GM19324 (cell line): ENCODE results near the gene MED12.

ENCODE experiments used
- ATAC-seq: cut with Tn5 transposase; IDR thresholded peaks from one replicate; pipeline ENCODE4 v1.9.1; 2021; ENCODE audit warnings: mild to moderate bottlenecking, moderate library complexity; ENCODE audit not compliant: unreplicated experiment, low FRiP score

Gene MED12

GRCh38 chrX:71106427-71106826, 12.0 kb upstream of the MED12 start, which contains the start of gene CXorf65:
Gene CXorf65 (minus strand): TSS chrX:71106740. CDS start chrX:71106556, 184 bp downstream.
- ATAC-seq: no peak

GRCh38 chrX:71107245-71107644, 11.2 kb upstream of the MED12 start:
- ATAC-seq: no peak

GRCh38 chrX:71107762-71108360, 10.5 kb upstream of the MED12 start:
- ATAC-seq: no peak

- no peak for ATAC-seq
These were observed 9.3 kb upstream of the MED12 start for GRCh38 chrX:71109051-71109450.

GRCh38 chrX:71111141-71111843, 7.1 kb upstream of the MED12 start, which contains the start of gene IL2RG:
Gene IL2RG (minus strand): TSS chrX:71111577. CDS start chrX:71111539, 38 bp downstream.
- peak; percentile 85 for ATAC-seq

- peak; percentile 7 for ATAC-seq
These were observed 6.4 kb upstream of the MED12 start for GRCh38 chrX:71111921-71112431.

- no peak for ATAC-seq
These were observed 1.0 kb upstream of the MED12 start for GRCh38 chrX:71117358-71117757.

GRCh38 chrX:71118985-71119535, 664 bp downstream of the MED12 start:
- peak; percentile 20 for ATAC-seq

- ATAC-seq: no peak
These were observed 9.9 kb downstream of the MED12 start for GRCh38 chrX:71128166-71128833.

- peak; percentile 54 for ATAC-seq
These were observed 10.7 kb downstream of the MED12 start for GRCh38 chrX:71128915-71129765.

GRCh38 chrX:71131510-71131909, 13.1 kb downstream of the MED12 start:
- ATAC-seq: no peak

GRCh38 chrX:71140440-71140839, 22.0 kb downstream of the MED12 start:
- ATAC-seq: no peak

GRCh38 chrX:71143508-71143907, 25.1 kb downstream of the MED12 start:
- no peak for ATAC-seq

- no peak for ATAC-seq
These were observed 26.3 kb downstream of the MED12 start, which contains the start of gene NLGN3 for GRCh38 chrX:71144651-71145050. Gene NLGN3 (plus strand): TSS chrX:71144841. CDS start chrX:71147750, 2,909 bp downstream.

GRCh38 chrX:71147496-71148277, 29.3 kb downstream of the MED12 start:
- no peak for ATAC-seq

GRCh38 chrX:71148278-71148663, 29.9 kb downstream of the MED12 start:
- no peak for ATAC-seq

GRCh38 chrX:71151366-71151765, 33.0 kb downstream of the MED12 start:
- no peak for ATAC-seq

- no peak for ATAC-seq
These were observed 35.8 kb downstream of the MED12 start for GRCh38 chrX:71154196-71154595.

- ATAC-seq: no peak
These were observed 36.2 kb downstream of the MED12 start for GRCh38 chrX:71154641-71155040.
